NCI-H146 (cell line): ENCODE data around the gene PROKR1.
"Not testable (repeated sequence)": the region's sequence is repeated elsewhere in the genome, so short reads cannot be mapped to it uniquely, and the experiment has no call there.

Experiments used
- DNase-seq: peaks from one replicate; lab custom pipeline; 2025; lab: John Stamatoyannopoulos, UW

Gene PROKR1

GRCh38 chr2:68658266-68658665 lies 14.9 kb downstream of the PROKR1 start:
- DNase-seq: no peak

DNA sequence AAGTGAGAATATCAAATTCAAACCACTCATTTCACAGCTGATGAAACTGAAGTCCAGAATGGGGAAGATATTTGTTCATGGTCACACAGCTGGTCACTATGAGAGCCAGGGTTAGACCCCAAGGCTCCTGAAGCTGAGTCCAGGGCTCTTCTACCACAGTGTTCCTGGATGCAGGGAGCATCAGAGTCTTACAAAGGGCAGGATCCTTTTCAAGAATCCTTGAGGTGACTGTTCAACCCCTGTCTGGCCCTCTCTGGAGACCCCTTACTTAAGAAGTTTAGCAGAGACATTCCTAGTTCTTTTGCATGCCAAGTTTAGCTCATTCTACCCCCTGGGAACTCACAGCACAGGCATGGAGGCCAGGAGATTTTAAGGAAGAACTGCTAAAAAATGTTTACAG lies 15.7 kb downstream of the PROKR1 start:
- DNase-seq: no peak

DNA sequence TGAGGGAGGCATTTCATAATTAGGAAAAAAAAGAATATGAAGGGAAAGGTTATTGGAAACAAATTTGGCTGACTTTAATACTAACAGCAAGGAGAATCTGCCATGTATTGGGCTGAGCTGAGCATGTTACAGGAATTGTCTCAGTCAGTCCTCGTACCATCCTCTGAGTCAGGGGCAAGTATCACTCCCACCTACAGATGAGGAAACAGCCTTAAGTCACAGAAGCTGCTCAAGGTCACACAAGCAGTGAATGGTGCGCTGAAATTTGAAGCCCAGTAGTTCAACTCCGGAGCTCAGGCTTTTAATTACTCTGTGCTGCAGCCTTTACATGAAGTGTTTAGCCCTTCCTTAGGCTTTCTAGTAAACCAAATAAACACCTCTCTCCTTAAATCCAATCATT lies 17.3 kb downstream of the PROKR1 start:
- DNase-seq: no peak

DNA sequence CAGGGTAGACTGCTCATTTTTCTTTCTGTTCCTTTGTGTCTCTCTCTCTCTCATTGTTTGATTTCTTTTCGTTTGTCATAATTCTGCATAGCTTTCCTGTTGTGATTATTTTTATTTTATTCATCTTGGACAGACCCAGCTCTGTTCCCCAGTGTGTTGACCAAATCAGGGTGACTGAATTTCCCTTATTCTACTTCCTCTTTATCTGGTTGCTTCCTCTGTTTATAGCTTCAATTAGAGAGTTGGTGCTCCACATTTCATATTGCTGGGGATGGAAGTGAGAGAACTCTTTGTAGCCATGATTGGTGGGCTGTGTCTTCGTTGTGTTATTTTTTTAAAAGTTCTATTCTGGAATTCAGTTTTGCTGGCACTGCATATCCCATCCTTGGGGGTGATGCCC lies 19.1 kb downstream of the PROKR1 start:
- no peak for DNase-seq

DNA sequence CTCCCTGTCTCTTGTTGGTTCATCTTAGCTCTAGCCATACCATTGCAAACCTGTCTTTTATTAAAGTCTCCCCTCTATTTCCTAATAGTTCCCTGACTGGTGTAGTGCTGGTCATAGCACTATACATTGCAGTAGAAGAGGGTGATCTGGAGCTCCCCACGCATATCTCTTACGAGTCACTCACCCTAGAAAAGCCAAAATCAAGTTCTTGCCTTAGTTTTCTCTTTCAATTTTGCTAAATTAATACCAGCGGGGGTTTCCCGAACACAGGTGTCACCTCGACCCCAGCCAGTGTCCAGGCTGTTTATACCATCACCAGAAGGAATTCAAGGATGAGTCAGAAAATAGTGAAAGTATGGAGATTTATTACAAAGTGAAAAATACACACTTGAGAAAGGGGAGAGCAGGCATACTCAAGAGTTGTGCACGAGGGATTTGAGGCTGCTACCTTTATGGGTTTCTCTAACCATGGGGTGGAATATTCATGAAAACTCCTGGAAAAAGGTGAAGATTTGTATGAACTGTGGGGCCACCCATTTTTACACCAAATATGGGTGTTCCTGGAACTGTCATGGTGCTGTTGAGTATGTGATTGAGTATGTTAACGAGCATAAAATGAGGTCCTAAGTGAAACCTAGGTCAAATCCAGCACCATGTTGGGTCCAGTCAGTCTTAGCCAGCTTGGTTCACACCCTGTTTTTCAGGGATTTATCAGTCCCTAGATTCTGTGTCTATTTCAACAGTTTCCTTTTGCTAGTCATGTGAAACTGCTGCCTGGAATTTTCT lies 20.2 kb downstream of the PROKR1 start:
- no peak for DNase-seq

GRCh38 chr2:68667371-68667770 lies 24.0 kb downstream of the PROKR1 start:
- DNase-seq: no peak

GRCh38 chr2:68669651-68670050 lies 26.3 kb downstream of the PROKR1 start:
- no peak for DNase-seq

DNA sequence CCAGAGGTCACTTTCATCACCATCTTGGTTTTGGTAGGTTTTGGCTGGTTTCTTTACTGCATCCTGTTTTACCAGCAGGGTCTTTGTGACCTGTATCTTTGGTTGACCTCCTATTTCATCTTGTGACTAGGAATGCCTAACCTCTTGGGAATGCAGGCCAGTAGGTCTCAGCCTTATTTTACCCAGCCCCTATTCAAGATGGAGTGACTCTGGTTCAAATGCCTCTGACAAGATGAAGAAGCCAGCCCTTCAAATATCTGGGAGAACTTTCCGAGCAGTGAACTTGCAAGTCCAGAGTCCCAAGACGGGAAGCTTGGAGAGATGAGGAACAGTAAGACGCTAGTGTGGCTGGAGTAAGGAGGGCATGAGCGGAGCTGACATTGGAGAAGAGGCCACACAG lies 28.6 kb downstream of the PROKR1 start:
- no peak for DNase-seq

GRCh38 chr2:68673631-68674030 lies 30.3 kb downstream of the PROKR1 start:
- no peak for DNase-seq

- no peak for DNase-seq
Measured at GRCh38 chr2:68675470-68675869, 32.1 kb downstream of the PROKR1 start.

DNA sequence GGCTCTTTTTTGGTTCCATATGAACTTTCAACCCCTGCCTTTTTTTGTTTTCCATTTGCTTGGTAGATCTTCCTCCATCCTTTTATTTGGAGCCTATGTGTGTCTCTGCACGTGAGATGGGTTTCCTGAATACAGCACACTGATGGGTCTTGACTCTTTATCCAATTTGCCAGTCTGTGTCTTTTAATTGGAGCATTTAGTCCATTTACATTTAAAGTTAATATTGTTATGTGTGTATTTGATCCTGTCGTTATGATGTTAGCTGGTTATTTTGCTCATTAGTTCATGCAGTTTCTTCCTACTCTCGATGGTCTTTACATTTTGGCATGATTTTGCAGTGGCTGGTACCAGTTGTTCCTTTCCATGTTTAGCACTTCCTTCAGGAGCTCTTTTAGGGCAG lies 34.5 kb downstream of the PROKR1 start:
- DNase-seq: not testable (repeated sequence)

- peak; percentile 60 for DNase-seq
Measured at GRCh38 chr2:68679166-68679916, 36.0 kb downstream of the PROKR1 start.

DNA sequence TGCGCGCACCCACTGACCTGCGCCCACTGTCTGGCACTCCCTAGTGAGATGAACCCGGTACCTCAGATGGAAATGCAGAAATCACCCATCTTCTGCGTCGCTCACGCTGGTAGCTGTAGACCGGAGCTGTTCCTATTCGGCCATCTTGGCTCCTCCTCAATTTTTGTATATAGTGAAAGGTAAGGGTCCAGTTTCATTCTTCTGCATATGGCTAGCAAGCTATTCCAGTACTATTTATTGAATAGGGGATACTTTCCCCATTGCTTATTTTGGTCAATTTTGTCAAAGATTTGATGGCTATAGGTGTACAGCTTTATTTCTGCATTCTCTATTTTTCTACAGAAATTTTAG lies 36.5 kb downstream of the PROKR1 start:
- DNase-seq: peak; percentile 15

DNA sequence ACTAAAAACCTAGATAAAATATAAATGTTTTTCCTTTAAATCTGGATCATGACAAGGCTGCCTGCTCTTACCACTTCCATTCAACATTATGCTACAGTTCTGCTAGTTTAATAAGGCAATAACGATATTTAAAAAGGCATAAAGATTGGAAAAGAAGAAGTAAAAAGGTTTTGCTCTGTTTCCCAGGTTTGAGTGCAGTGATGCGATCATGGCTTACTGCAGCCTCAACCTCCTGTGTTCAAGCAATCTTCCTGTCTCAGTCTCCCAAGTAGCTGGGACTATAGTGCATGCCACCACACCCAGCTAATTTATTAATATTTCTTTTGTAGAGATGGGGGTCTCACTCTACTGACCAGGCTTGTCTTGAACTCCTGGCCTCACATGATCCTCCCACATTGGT lies 40.8 kb downstream of the PROKR1 start:
- DNase-seq: no peak

DNA sequence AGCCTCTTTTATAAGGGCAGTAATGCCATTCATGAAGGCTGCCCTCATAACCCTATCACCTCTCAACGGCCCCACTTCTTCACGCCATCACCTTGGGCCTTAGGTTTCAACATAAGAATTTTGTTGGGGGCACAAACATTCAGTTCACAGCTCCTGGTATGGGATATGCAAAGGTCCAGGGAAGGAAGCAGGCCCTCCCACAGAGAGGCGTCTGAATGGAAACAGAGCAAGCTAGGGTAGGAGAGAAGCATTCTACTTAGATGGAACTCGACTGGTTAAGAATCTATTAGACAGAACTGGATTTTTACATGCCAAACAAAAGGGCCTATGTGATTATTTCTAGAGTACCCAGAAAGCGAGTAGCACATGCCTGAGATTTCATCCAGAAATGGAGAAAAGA lies 42.8 kb downstream of the PROKR1 start:
- DNase-seq: no peak

DNA sequence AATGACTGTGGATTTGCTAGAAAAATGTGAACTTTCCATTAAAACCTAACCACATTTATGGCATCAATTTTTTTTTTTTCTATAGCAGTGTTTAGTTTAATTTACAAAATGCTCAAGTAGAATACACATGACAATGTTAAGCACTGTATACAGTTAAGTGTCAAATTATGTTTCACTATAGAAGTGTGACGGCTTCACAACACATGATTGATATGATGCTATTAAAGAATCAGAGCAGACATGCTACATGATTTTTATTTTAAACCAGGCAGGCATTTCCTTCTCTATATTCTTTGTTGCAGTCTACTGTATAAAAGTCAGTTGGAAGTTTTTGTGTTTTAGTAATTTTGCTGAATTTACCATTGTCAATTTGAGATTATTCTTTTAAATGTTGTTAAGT lies 43.6 kb downstream of the PROKR1 start:
- DNase-seq: no peak

- DNase-seq: no peak
Measured at GRCh38 chr2:68689553-68690537, 46.5 kb downstream of the PROKR1 start.

DNA sequence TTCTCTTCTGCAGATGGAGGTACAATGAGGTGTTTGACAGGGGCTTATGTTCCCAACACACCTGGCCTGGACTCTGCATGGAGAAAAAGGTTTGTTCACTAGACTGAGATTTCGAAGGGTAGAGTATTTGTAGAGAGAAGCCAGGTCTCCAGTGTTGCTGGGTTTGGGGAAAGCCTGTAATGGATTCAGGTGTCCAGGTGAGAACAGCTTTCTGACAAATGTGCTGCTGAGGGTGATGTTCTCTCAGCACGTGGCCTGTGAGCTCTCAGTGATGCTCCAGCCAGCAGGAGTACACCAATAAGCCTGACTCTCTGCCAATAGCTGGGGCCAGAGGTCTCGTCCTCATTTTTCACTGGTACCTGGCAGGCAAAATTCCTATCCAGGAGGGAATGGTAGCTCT lies 47.5 kb downstream of the PROKR1 start:
- peak; percentile 25 for DNase-seq

- DNase-seq: no peak
Measured at GRCh38 chr2:68692511-68692910, 49.1 kb downstream of the PROKR1 start.

- peak; percentile 87 for DNase-seq
Measured at GRCh38 chr2:68693951-68694350, 50.6 kb downstream of the PROKR1 start.

DNA sequence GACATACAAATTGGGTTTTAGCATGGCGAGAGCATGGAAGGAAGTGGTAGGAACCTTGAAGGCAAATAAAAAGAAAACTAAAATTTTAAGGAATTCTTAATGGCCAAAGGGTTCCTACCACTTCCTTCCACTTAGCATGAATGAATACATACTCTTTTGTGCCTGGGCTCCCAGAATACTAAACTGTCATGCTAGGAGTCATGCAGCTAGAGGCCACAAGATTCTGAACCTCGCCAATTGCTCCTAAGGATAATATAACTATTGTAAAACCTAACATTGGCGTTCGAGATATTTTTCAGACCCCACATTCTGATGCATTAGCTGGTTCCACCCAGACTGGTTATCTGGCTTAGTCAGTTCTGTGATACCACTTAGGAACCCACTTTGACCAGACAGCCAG lies 52.6 kb downstream of the PROKR1 start:
- DNase-seq: no peak

- no peak for DNase-seq
Measured at GRCh38 chr2:68696554-68696953, 53.2 kb downstream of the PROKR1 start.
